Raji (cell line): Measurements from ENCODE around the gene COA4.

Experiments
- POLR2A ChIP-seq: IDR thresholded peaks from 2 replicates; pipeline ENCODE4 v1.6.1; 2011; ENCODE audit warnings: low read depth, low read length, control low read depth; ENCODE audit not compliant: insufficient read depth

Gene COA4

DNA sequence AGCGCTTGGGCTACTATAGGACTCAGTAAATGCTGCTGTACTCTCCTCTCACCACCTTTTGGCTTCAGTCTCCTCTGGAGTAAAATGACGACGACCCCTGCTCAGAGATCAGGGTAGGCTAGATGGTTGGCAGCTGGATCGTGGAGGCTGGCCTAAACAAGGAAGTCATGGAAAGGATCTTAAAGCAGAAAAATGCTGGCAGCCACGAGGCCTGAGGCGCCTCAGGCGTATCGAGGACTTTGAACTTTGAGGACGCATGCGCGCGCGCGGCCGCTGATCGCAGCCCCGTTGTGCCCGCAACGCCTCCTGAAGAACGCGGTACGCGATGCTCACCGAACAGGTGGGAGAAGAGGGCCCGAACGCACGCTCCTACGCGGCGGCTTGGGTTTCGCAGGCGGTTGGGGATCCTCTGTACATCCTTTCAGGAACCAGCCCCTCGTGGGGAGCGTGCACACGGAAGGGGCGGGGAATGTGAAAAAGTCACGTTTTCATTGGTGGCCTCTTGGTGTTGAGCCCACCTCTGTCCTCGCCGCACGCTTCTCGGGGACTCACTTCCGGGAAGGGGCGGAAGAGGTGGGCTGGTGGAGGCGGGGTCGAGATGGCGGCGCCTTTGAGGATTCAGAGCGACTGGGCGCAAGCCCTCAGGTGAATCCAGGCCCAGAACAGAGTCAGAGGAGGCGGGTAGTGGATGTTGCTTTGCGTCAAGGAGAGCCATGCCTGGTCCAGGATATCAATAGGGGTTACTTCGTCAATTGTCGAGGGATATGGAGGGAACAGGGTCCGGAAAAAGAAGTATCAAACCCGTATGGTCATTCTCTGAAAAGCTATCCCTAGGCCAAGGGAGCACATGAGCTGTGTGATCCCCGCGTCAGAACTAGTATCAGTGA, at the start of gene COA4, which contains the start of gene PAAF1:
Gene COA4 (minus strand): TSS at position 423 of the 887 bp plus-strand sequence. CDS start 3,468 bp downstream, outside the sequence.
Gene PAAF1 (plus strand): TSS at position 576 of the 887 bp plus-strand sequence. CDS start 23 bp downstream, at position 599.
- TF ChIP-seq POLR2A, result peak; percentile 91

DNA sequence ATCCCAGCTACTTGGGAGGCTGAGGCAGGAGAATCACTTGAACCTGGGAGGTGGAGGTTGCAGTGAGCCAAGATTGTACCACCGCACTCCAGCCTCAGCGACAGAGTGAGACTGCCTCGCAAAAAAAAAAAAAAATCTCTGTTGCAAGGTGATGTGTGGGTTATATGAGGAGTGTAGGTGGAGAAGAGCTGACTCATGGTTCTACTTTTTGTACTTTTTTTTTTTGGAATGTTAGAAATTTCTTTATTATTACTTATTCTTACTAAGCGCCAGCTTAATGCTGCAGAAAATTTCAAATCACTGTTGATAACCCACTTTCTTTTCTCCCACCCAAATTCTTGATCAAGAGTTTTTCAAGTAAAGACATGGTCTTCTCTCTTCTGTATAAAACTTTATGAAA, 44.5 kb upstream of the COA4 start:
- TF ChIP-seq POLR2A, result no peak

DNA sequence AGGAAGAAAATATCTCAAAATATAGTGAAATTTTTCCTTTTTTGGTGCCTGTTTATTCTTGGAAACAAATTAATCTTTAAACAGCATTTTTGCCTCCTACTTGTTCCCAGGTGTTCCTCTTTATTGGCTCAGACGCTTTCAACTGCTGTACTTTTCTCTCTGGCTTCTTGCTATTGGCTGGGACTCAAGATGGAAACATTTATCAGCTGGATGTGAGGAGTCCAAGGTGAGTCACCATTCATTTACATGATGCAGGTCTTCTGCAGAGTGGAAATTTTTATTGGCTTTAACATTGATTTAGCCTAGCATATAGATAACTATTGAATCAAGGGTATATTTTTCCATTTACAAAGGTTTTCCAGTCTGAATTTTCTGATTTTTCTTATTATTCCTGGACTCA, 39.8 kb upstream of the COA4 start:
- TF ChIP-seq POLR2A, result no peak

DNA sequence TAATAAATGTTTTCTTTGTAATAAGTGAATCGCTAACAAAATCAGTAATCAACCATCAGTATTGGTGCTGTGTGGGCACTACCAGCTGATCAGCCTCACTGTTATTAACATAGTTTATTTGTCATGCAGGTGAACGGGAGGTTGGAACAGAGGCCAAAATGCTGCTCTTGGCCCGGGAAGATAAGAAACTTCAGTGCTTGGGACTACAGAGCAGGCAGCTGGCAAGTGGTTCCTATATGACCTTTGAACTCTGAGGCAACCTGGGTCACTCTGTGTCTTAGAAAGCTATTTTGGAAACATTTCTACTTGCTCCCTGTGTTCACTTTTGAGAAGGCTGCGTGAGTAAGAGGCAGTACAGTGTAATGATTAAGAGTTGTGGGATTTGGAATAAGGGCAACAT, 37.6 kb upstream of the COA4 start:
- TF ChIP-seq POLR2A, result no peak

DNA sequence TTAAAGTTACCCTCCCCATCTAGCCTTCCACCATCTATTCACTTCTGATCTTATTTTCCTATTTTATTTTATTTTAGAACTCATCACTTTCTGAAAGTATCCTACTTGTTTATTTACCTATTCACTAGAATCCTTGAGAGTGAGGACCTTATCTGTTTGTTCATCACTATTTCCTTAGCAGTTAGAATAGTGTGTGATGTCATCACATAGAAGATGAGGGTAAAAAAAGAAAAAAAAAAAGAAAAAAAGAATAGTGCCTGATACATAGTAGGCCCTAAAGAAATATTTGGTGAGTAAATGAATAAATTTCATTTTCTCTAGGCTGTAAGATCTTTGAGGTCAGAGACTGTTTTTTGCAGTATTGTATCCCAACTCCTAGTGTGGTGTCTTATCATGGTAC, 36.8 kb upstream of the COA4 start:
- no peak for TF ChIP-seq POLR2A

DNA sequence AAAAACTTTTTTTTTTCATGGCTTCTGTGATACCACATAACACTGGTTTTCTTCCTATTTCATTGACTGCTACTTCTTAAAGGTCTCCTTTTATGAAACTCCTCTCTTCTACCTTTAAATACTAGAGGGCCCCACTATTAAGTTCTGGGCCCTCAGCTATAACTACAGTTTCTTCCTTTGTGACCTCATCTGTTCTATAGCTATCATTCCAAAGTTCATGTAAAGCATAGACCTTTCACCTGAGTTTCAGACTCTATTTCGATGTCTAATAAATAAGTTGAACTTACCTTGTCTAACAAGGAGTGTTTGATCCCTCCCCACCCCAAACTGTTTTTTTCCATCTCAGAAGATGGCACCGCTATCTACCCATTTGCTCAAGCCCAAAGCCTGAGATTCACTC, 35.4 kb upstream of the COA4 start:
- no peak for TF ChIP-seq POLR2A

DNA sequence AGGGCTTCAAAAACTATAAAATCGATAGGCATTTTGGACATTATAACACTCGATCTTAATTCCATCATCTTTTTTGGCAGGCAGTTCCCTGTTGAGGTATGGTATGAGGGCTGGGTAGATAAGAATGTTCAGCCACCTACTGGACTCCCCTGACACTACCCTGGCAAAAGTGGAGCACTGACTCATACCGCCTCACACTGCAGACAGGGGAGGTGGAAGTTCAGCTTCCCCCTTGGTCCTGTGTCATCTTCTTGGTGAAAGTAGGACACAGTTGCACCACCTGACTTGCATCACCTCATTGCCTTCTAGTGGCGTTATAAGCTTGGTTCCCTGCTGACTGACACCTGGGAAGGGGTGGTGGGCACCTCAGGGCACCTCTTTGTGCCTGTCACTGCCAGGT, 30.5 kb upstream of the COA4 start:
- TF ChIP-seq POLR2A, result no peak

DNA sequence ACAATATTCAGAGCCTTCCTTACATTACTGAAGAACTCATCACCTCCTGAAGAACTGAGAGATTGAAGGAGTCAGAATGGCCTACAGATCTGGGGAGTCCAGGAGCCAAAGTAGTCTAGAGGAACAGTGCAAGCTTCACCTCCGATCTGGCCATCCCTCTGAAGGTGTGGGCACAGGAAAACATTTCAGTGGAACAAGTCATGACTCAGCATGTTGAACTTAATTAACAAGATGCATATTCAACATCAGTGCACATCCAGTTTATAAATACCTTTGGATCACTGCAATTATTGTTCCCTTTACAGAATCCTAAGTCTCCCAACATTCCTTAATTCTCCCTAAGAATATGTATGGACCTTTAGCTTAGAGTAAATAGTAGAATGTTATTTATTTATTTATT, 25.7 kb upstream of the COA4 start:
- no peak for TF ChIP-seq POLR2A

DNA sequence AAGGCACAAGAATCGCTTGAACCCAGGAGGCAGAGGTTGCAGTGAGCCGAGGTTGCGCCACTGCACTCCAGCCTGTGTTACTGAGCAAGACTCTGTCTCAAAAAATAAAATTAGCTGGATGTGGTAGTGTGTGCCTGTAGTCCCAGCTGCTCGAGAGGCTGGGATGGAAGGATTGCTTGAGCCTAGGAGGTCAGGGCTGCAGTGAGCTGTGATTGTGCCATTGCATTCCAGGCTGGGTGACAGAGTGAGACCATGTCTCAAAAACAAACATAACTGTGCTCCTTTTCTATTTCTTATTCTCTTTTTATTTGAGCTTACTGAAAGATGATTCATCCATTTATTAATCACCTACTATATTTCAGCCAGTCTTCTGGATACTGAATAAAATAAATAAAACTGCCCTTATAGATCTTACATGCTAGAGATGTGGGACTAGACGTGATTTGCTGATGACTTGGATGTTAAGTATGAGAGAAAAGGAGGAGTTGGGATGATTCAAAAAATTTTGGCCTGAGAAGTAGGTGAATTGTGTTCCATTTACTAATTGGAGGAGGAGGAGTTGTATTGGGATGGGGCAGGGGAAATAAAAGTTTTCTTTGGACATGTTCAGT, 18.2 kb upstream of the COA4 start:
- TF ChIP-seq POLR2A, result no peak

DNA sequence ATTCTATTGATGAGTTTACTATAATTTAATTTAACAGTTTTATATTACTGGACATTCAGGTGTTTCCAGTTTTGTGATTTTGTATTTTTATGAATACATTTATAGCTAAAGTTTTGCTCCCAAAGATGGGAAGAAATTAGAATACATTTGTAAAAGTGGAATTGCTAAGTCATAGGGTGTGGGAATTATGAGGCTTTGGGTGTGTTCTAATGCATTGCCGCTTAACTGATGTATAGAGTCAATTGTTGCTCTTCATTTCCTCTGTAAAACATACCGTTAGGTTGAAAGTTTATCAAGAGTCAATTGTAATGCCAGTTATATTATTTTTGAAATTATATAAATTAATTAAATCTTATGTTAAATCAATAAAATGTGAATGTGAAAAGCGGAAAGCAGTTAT, 16.4 kb upstream of the COA4 start:
- no peak for TF ChIP-seq POLR2A

DNA sequence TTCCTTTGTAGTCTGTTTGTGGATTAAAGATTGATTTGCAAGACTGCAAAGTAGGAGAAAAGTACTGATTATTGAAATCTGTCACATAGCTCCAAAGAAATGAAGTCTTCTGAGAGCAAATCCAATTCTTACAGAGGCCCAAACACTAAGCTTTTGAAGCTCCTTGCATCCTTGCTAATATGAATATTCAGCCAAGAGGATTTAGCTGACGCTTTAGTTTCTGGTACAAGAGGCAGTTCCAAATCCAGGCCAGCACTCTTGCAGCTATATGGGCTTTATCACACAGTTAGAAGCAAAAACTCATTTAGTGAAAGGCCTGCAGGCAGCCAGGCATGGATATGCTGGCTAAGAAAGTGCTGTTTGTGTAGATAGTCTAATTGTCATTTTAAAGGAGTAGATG, 12.9 kb upstream of the COA4 start:
- no peak for TF ChIP-seq POLR2A

DNA sequence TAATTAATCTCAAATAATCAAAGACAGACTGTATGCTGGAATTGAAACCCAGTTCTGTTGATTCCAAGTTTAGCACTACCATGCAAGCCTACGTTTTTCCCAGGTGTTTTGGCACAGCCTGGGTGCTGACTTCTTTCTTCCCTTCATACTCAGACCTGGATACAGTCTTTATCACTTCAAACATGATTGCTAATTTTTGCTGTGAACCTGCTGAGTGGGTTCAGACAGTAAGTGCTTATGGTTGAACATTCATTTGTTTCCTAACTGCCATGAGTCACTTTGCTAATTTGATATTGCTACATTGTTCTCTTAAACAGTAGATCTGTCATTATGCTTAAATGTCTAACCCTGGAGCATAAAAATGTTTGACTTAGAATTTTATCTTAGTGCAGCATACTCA, 12.4 kb upstream of the COA4 start:
- TF ChIP-seq POLR2A, result no peak

DNA sequence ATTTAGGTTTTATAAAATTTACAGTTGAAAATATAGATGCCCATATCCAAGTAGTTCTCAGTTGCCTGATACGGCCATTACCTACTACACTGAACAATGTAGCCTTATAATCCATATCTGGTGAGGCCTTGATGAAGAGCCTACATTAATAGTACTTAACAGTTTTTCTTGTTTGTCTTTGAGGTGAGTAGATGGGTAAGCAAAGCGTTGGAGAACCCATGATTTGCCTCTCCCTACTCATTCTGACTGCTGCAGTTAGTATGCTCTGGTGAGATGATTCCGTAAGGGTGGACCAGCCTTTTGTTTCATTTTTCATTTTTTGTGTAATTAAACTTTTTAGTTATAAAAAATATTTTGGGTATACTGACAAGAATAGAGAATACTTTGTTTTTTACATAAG, 11.6 kb upstream of the COA4 start:
- no peak for TF ChIP-seq POLR2A

DNA sequence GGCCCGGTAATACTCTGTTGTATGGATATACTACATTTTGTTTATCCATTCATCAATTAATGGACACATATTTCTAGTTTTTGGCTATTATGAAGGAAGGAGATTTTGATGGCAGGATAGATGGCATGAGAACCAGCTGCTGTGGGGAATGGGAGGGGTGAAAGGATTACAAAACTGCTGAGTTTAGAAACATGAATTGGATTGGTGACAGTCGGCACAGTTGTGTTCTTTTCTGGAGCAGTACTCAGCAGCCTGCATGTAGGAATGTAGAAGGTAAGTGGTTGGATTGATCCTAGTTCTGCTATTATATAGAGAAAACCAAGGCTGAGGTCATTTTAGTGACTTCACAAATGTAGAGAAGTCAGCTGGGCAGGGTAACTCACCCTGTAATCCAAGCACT, 7.2 kb upstream of the COA4 start:
- no peak for TF ChIP-seq POLR2A

DNA sequence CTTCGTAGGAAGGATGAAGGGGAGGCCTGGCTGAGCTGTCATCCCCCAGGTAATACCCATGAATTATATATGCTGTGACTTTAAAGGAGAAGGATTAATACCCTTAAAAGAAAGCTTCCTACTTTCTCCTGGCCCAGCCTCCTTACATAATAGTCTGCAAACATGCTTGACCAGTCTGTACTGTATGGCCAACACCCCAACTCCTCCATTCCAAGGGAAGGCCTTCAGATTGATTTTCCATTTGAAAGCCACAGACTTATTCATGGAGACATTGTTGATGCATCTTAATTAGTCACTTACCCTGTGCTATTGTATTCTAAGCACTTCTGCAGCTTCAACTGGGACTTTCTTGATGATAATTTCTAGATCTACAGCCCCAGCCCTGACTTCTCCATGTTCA, 2.1 kb upstream of the COA4 start:
- TF ChIP-seq POLR2A, result no peak

DNA sequence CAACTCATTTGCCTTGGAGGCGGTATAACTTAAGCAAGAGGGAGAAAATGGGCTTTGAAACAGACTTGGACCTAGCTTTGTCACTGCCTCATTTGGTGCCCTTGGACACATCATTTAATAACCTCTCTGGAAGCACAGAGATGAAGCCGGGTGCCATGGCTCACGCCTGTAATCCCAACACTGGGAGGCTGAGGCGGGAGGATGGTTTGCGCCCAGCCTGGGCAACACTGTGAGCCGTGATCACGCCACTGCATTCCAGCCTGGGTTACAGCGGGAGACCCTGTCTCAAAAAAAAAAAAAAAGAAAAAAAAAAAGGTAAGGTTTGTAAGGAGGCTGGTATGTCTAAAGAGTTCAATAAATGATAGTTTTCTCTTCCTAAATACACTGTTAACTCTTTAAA, 806 bp downstream of the COA4 start:
- TF ChIP-seq POLR2A, result no peak
